HG02852 (cell line): ENCODE measurements around the gene PHGDH.
"Not testable (repeated sequence)": the region's sequence is repeated elsewhere in the genome, so short reads cannot be mapped to it uniquely, and the experiment has no call there.

Source experiments
- ATAC-seq: cut with Tn5 transposase; IDR thresholded peaks from one replicate; pipeline ENCODE4 v1.9.1; 2021; ENCODE audit warnings: mild to moderate bottlenecking, moderate library complexity; ENCODE audit not compliant: unreplicated experiment

PHGDH gene

GRCh38 chr1:119784191-119784781 is 72.6 kb downstream of the PHGDH start:
- ATAC-seq, result no peak

DNA sequence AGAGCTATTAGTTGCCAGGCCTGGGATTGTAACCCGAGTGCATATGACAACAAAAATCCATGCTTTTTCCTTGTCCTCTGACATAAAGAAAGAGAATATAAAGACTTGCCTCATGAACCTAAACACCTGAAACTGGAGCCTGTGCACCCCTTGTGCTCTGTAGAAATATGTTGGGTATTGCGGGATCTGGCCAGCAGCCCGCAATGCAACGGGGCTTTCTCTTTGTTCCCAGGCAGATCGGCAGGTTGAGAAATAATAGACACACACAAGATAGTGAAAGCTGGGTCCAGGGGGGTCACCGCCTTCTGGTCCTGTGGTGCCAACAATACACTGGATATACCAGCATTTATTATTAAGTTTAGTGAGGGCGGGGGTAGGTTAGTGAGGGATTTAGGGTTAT is 74.3 kb downstream of the PHGDH start:
- ATAC-seq, result not testable (repeated sequence)

DNA sequence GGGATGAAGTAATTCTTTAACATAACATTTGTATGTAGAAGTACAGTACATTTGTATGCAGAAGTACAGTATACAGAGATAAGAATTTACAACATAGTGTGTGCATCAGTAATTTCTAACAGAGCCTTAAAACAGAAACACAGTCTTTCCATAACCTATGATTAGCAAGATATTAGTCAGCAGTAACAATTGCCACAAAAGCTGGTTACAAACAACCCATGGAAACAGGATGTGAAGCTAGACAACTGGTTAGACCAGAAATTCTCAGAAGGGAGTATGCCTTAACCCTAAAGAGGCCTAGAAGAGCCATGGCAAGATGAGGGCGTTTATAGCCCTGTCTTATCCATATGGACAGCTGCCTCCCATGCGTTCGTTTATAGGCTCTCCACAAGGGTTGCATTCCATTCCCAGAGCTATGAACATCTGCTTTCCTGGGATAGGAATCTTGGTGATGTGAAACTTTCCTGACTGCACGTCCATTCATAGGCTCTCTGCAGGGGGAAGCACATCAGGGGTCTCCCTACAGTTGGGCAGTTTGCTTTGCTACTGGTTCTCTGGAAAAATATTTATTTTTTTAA is 74.8 kb downstream of the PHGDH start:
- not testable (repeated sequence) for ATAC-seq

DNA sequence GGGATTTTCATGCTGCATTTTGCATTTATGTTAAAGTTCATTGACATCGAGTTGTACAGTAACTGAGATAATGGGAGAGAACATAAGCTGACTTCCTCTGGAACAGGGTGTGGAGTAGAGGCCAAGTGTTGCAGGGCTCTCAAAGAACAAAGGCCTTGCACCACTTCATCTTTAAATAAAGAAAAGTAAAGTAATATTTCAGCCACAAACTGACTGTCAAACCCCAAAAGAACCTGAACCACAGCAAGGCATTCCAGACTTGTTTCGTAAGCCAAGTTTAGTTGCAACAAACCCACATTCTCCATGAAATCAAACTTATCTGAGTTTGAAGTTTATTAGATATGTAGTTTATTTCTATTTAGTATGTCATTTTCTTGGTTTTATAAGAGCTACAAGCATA is 76.0 kb downstream of the PHGDH start:
- no peak for ATAC-seq

- ATAC-seq, result no peak
Observed at GRCh38 chr1:119790451-119791198, 78.9 kb downstream of the PHGDH start.

DNA sequence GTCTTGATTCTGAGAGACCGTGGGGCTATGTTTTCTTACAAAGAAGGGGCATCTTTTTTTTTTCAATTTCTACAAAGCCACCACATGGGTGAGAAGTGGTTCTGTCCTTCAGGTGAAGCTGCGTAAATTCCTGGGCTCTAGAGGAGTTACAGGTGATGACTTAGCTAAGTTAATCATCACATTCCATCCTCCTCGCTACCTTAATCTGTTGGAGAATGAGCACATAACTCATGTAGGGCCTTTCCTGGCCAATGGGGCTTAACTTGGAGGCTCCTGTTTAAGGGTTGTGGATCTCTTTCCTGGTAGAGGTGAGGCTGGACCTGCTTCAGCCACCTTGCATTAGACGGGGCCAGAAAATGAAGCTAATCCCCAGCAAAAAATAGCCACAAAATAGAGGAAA is 79.6 kb downstream of the PHGDH start:
- no peak for ATAC-seq
